ENCODE results near the gene TP53AIP1.

The TP53AIP1 gene

DNA sequence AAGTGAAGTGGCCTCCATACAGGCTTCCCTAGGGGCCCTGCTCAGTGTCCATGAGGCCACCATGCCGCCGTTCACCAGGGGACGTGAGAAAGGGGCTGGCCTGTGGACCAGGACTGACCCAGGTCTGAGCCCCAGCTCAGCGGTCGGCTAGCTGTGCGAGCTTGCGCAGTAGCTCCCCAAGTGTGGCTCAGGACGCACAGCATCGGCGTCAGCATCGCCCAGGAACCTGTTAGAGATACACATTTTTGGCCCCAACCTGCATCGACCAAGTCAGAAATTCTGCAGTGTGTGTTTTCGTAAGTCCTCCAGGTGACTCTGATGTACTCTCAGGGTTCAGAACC is 429 bp downstream of the TP53AIP1 start:
- DNase-seq, result no peak

DNA sequence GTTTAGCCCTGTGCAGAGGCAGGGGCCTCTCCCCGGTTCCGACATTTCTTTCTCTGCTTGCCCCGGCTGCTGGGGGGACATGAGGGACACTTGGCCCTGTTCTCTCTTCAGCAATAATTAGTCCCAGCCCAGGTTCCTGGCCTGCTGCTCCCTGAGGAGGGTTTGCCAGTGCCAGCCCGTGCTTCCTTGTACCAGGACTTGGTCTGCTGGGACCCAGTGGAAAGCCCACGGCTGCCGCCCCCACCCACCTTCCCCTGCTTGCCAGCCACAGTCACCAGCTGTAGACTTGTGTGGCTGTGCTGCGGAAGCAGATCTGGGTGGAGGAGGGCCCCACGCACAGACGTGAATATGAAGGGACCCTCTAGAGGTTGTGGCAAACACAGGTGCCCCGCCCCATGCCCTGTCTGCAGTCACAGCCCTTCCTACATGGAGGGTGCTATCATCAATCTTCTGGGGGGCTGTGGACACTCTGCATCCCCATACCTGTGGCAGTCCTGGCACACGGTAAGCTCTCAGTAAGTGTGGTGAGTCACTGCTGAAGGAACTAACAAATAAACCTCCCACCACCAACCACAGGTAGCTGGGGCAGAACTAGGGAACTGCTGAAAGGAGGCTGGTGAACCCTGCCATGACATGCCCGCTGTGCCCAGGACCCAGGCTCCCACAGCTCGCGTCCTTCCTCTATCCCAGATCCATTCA is 949 bp downstream of the TP53AIP1 start:
- DNase-seq, result no peak

DNA sequence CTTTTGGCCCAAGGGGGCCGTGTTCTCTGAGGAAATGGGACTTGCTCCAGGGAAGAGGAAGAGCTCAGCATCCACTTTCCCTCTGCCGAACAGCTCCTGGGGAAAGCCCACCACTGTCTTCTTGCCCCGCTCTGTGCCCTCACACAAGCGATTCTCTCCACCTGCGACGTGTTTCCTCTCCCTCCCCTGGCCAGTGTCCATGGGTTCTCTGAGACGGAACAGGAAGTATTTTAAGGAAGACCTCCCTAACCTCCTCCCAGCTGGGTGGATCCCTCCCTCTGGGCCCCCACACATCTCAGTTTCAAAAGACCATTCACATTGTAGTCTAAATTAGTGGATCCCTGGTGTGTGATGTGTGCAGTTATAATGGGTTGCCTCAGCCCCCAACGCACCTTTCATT is 1.6 kb downstream of the TP53AIP1 start:
- DNase-seq, result no peak

DNA sequence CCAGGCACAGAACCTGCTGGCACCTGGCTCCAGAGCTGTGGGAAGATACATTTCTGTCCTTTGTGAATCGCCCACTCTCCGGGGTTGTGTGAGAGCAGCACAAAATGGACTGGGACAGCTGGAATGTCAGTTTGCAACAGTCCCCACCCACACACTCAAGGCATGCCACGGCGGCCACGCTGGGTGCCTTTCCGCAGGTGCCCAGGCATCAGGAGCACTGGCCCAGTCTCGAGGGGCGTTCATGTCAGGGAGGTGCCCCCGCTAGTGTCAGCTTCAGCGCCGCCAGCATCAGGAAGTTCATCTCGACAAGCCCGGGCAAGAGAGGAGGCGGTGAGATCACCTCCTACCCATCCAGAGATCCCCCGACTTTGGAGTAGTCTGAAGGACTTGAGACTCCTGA is 2.1 kb downstream of the TP53AIP1 start:
- DNase-seq, result no peak

DNA sequence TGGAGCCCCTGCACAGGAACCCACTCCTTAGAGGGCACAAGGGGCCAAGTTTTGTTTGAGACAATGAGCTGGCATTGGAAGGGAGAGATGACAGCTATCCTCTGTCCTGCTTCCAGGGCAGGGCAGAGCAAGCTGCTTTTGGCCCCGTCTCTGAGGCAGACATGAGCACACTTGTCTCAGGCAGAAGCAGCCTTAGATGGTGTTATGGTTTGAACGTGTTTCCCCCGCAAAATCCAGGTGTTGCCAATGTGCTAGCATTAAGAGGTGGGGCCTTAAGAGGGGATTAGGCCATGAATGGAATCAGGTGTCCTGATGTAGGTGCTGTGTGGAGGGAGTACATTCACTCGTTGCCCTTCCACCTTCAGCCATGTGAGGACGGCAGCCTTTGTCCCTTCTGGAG is 2.5 kb downstream of the TP53AIP1 start:
- no peak for DNase-seq

DNA sequence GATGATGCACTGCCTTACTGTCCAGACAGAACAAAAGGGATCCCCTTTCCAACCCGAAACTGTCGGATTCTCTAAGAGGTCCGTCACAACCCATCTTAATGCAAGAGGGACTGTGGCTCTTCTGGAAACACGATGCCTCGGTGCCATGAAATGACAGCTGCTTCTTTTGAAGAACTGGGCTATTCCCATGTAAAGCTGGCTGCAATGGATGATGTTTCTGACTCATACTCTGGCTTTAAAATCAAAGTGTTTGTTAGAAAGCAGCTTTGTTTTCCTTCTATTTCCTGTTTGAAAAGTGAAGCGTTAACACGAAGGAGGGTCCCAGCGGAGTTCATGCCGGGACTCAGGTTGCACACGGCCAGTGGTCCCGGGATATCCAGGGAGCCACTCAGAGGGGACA is 3.1 kb downstream of the TP53AIP1 start:
- no peak for DNase-seq

DNA sequence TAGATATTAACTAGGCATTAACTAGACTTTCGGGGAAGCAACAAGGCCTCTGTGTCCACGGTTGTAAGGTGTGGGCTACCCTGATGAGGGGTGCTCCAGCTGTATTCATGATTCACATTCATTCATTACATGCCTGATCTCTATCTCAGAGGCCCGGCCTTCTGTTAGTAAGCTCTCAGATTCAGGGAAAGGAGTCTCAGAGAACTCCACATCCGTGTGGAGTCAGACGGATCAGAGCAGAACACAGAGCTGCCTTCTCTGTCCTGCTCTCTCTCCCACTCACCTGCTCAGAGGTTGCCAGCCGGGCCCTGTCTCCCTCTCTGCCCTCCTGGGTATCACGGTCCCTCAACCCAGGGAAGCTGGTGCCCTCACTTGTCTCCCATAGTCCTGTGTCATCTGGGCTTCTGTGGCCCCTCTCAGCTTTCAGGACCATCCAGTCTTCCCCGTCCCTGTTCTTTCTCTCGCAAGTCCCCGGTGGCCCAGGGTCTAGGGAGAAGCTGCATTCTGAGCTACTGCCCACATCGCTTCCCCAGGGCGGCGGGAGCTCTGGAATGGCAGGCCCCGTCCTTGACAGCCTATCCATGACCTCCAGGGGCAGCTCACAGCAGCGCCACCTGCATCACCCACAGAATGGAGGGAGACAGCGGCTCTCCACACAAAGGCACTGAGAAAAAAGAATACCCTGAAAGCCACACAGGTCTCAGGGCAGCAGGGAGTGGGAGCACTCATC is 4.3 kb downstream of the TP53AIP1 start:
- no peak for DNase-seq

DNA sequence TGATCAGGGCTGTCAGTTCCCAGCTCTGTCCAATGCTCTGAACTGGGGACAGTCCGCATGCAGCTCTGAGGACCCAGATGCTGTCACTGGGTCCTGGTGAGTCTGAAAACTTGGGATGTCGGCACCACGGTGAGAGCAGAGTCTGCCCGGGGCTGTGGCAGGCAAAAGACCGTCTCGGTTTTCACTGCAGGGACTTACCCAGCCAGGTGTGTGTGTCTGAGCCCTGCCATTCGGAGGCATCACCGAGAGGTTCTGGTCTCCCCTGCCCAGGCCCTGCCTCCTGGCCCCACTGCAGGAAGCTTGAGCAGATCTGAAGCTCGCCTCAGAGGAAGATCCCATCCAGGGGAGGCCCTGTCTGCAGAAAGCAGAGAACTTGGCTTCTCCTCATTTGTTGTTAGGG is 5.2 kb downstream of the TP53AIP1 start:
- DNase-seq, result no peak

DNA sequence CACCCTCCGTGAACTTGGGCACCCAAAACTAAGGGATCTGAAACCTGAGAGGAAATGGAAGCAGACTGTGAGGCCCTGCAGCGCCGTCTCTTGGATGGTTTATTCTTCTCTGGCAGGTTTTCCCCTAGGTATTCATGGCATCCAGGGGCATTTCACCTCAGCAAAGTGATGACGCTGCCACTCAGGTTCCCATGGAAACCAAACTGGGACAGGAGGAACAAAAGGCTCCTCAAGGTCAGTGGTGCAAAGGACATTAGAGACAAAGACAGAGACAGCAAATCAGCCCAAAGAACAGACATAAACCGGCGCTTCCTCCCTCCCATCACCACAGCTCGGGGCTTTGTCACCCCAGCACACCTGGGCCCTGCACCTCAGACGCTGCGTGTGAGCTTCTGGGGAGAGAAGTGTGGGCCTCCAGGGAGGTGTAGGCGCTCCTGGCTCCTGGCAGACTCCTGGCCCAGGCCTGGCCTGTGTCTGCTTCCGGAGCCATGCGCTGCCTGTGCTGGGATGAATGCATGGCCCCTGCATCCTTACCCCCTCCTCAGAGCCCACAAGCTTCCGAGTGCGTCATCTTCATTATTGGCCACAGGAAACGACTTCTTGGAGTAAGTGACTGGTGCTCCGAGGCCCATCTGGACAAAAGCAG is 5.9 kb downstream of the TP53AIP1 start:
- no peak for DNase-seq

DNA sequence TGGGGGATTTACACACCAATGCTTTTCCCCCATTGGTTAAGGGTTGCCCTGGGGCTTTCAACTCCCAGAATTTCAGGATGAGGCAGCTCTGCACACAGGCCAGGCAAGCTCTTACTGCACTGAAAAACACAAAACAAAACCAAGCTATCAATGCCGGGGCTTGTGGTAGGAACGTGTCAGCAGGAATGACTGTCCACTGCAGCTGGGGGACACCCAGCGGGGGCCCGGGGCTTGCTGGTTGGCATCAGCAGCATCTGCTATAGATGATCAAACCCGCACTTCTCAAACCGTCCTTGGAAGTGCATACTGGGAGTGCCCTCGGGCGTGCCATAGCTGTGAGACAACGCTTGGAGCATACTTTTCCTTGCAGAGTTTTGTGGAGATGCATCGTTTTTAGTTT is 7.7 kb downstream of the TP53AIP1 start:
- no peak for DNase-seq

DNA sequence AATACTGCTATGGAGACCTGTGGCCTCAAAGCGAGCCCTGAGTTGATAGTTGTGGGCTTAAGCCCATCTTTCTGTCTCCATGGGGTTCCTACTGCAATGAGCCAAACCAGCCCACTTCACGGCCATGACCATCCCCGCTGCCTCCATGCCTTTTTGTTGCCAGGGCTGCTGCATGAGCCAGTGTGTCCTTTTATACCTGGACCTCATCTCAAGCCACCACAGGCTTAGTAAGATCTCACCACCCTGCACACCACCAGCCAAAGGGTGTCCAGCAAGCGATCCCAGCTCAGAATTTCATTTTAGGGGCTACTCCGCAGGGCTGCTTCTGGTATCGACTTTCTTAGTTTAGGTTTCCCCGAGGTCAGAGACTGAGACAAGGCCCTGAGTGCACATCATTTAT is 8.3 kb downstream of the TP53AIP1 start:
- no peak for DNase-seq

DNA sequence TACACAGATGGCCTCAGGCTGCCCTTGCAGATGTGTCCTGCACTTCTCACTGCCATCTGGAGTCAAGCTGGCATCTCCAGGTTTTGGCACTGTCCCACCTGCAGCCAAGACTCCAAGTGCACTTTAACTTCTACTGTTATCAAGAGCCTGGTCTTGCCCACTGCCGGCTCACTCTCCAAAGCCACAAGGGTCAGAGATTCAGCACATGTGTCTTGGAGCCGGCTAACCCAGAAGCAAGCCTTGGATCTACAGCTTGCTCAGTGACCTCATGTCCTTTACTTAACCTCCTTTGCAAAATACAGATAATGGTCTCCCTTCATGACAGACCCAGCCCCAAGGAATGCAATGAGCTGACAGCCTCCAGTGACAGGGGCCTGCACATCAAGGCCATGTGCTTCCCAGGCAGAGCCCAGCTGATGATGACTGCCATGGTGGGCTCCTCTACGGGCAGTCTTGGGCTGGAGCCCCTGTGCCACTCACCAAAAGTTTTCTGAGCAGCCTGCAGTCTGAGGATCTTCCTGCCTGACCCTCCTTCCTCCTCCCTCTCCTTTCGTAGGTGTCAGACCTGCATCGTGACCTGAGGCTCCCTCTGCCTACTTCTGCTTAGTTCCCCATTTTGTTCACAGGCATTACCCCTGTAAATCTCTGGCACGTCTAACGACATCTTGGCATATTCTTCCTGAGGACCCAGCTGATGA is 9.0 kb downstream of the TP53AIP1 start:
- no peak for DNase-seq

DNA sequence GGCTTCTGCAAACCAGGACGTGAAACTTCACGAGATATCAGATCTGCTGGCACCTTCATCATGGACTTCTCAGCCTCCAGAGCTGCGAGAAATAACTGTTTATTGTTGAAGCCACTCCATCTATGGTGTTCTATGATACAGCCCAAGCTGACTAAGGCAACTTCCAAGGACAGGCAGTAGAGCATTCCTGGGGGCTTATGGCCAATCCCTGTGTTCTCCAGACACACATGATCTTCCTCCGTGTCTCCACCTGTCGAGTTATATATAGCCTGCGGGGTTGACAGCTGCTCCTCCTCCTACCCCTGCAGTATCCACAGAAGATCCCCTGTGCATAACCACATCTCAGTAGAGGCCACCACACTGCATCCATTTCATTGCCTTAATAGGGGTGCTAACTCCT is 11.0 kb downstream of the TP53AIP1 start:
- no peak for DNase-seq

DNA sequence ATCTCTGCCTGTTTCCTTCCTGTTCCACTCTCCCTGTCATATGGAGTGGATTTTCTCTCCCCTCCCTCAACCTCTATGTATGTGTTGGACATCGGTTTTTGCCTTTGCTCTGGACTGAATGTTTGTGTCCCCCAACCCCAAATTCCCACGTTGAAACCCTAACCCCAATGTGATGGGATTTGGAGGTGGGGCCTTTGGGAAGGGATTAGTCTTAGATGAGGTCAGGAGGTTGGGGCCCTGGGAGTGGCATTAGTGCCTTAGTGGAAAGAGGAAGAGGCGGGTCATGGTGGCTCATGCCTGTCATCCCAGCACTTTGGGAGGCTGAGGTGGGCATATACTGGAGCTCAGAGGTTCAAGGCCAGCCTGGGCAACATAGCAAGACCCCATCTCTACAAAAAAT is 11.6 kb downstream of the TP53AIP1 start:
- DNase-seq, result no peak

DNA sequence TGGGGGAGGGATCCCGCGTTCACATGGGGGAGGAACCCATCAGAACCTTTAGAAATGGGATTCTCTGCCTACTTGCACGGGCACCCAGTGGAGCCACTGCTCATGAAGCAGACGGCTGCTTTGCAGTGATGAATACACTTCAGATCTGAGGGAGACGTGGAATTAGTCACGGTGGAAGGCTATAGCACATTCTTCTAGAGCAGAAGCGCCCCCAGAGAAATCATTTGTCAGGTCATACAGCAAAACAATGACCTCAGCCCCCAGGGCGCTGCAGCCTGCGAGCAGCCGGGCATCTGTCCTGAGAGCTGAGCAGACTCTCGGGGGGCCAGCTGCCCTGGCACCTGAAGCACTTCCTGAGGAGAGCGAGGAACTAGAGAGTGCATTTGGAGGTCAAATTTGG is 12.7 kb downstream of the TP53AIP1 start:
- DNase-seq, result no peak

DNA sequence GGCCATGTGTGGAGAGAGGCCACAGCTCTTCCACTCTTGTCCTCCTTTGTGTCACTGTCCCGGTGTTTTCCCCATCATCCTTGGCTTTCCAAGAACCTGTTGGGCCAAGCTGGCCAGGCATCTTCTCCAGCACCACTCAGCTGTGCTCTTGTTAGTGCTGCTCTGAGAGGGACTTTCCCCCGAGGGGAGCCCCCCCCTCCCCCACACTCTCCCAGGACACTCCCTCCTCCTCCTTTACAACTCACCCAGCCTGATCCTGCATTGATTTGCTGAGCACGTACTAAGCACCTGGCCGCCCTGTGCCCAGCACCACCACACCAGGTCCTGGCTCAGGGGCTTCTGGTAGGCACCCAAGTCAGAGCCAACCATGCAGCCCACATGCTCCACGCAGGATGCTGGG is 13.2 kb downstream of the TP53AIP1 start:
- DNase-seq, result no peak

DNA sequence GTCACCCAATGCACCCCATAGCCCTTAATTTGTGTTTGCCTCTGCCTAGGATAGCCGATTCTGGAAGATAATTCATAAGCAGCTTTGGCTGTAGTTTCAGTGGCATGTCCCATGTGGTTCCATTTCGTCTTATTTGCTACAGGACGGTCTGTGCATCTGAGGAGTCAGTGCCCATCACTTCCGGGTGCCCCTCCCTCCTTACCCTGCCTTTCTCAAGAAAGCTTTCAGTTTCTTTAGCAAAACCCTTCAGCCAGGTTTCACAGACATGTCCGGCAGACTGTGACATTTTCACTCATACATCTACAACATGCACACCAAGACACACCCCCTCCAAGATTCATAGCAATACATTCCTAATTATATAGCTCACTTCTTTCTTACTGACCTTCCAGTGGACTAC is 14.3 kb downstream of the TP53AIP1 start:
- peak; percentile 24 for DNase-seq

DNA sequence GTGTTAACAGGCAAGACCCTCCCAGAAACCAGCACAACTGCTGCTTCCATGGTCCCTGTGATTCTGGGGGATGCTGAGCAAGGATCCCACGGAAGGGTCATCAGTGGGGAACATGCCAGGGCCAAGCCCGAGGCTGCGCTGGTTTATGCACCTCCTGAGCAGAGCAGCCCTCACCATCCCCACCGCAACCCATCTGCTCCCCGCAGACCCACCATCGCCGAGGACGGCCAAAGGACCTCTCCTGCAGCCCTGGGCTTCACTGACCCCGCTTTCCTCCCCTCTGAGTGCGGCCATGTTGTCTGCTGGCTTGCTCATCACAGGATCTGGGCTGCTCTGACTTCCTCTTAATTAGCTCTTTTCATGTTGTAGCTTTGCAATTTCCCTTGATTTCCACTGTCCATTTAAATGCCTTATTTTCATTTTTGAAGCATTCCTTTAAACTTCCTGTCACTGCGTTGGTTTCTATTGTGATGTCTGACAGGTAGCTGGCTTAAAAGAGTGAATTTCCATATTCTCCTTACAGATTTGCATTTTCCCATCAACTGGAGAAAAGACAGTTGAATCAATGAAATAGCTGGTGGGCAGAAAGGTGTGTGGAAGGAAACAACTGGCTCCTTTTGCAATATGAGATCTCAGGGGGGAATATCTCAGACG is 14.9 kb downstream of the TP53AIP1 start:
- no peak for DNase-seq

DNA sequence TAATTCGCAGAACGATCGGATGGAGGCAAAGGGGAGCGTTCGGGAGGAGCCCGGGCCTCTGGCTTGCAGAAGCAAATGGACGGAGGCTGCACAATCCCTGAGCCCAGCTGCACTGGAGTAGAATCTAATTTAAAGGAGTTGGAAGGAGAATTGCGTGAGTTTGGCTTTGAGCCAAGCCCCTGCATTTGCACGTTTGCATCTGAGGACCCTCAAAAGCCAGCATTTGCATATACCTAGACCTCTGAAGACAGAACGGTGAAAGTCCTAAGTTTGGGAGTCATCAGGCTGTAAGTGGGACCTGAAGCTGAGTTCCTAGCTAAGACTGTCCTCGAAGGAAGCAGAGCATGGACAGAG is 15.6 kb downstream of the TP53AIP1 start:
- DNase-seq, result no peak

DNA sequence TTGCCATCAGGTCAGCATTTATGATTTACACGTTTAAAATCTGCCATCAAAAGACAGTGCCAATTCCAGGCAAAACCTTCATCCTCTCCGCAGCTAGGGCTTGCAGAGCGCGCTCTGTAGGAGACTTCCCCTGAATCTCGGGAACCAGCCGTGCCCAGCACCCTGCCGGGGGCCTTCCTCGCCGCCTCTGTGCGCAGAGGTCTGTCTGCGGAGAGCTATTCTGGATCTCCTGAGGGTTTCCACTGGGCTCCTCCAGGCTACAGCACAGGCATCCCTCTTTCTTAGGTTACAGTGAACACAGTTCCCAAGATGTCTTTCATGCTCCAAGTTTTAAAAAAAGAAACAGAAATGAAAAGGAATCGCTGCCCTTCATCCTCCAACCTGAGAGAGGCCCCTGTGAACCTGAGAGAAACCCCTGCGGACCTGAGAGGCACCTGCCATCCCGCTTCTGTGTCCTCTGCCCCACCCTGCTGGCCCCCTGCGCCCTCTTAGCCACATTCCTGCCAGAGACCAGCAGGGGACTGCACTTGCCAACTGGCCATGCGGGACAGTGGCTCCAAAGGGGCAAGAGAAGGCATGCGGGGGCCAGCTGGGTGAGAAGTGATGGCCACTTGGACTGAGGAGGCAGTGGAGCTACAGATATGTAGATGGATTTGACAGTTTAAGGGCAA is 16.1 kb downstream of the TP53AIP1 start:
- no peak for DNase-seq

DNA sequence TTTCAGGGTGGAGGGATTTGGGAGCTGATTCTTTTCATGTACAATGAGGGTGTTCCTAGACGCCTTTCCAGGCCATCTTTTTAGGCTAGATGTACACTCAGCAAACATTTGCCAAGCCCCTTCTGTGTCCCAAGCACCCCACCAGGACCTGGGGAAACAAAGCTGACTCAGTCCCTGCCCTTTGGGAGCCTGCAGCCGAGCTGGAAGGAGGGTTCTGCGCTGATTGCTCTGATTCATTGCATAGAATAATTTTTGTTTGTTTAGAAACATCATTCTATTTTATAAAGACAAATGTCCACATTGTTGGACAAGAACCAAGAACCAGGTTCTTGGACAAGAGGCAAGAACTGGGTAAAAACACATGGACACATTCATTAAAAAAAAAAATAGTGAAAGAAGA is 16.7 kb downstream of the TP53AIP1 start:
- no peak for DNase-seq

DNA sequence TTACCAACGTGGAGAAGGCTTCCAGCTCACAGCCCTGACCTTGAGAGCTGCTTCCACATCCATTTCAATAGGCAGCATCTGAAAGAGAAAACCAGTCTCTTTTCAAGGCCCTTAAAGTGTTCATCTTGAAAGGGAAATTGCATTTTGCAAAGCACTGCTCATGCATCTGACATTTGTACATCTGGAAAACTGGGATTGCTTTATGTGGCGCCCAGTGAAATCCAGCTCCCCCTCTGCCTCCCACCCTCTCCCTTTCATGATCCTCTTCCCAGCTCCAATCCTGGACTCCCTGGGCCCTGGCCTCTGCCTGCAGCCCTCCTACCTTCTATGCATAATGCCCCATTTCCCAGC is 17.4 kb downstream of the TP53AIP1 start:
- DNase-seq, result no peak
